H1 (cell line): ENCODE results near the gene COL25A1. TPM values are rescaled to one million over a fixed set of nuclear protein-coding genes. Genes with fewer than 3 reads are reported as not detected.

ENCODE experiments used
- BACH1 ChIP-seq: IDR thresholded peaks from 2 replicates; pipeline ENCODE4 v1.6.1; 2012; ENCODE audit warnings: low read length, improper control_type of control experiment
- CHD7 ChIP-seq: fragments of 300-600 bp; sonication (generic); IDR thresholded peaks from 2 replicates; pipeline ENCODE4 v1.7.1; 2012; ENCODE audit warnings: low read length, moderate library complexity, mild to moderate bottlenecking, inconsistent platforms; ENCODE audit not compliant: insufficient replicate concordance
- HDAC2 ChIP-seq, 2 experiments: fragments of 300-600 bp in 1 of 2; sonication (generic) in 1 of 2; IDR thresholded peaks; 2 replicates each; pipeline ENCODE4 v1.6.1; 2011 to 2012; ENCODE audit warnings: low read depth in 2 of 2, low read length in 2 of 2, mild to moderate bottlenecking in 2 of 2, moderate library complexity in 2 of 2, borderline replicate concordance in 1 of 2, inconsistent platforms in 1 of 2
- HDAC6 ChIP-seq: IDR thresholded peaks from one replicate; pipeline ENCODE4 v1.7.1; 2012; ENCODE audit warnings: low read depth, mild to moderate bottlenecking, inconsistent platforms, low read length, moderate library complexity
- NRF1 ChIP-seq: IDR thresholded peaks from 2 replicates; pipeline ENCODE4 v1.6.1; 2011; ENCODE audit warnings: mild to moderate bottlenecking, low read depth, low read length, improper control_type of control experiment
- RNF2 ChIP-seq: fragments of 200-900, 300-1000 bp; sonication (generic); IDR thresholded peaks from 2 replicates; pipeline ENCODE4 v1.7.1; 2016; ENCODE audit warnings: borderline replicate concordance, low read depth, mild to moderate bottlenecking, antibody characterized with exemption, low read length; ENCODE audit not compliant: poor library complexity, severe bottlenecking; ENCODE audit errors: missing control alignments
- SIRT6 ChIP-seq: IDR thresholded peaks from one replicate; pipeline ENCODE4 v1.7.1; 2012; ENCODE audit warnings: low read length, inconsistent platforms
- TAF7 ChIP-seq: optimal IDR thresholded peaks from 2 replicates; pipeline ENCODE3; 2011; ENCODE audit warnings: low read depth, mild to moderate bottlenecking, inconsistent platforms, low read length, moderate library complexity, borderline replicate concordance
- polyA plus RNA-seq, 7 experiments: library from polyadenylated mRNA; depleted of rRNA in 3 of 7; stranded (reverse) in 5 of 7; unstranded in 2 of 7; fragments of >200 nt in 5 of 7; fragments of 200-250 nt in 2 of 7; gene quantifications; 1 replicate in 5 of 7; 2 replicates in 1 of 7; 4 replicates in 1 of 7; pipeline versions ENCODE4 v1.2.1 to v1.2.3, GENCODE V29; 2011 to 2013; ENCODE audit warnings: missing spikeins in 2 of 7, mixed read lengths in 2 of 7
- total RNA-seq: library from RNA; stranded (reverse); fragmentation: NEBNext Ultra II Directional; extraction: Animal tissue kit (Norgen Biotek cat#: 25700); gene quantifications from 2 replicates; pipeline ENCODE4 v1.2.1, GENCODE V29; 2021

The COL25A1 gene
- total and polyA plus RNA-seq, 2 of the 8 experiments (the other 6 are each of a cell fraction or from before 2014, with no cell fraction given) = 1.1 to 8.3 TPM

GRCh38 chr4:108763226-108763593 is 539.2 kb downstream of the COL25A1 start (continued):
- no peak for TF ChIP-seq CHD7
- no peak for TF ChIP-seq TAF7
- no peak for TF ChIP-seq BACH1
- no peak for TF ChIP-seq HDAC6
- TF ChIP-seq NRF1 = no peak
- TF ChIP-seq RNF2 = no peak
- no peak for TF ChIP-seq HDAC2 (IDR thresholded peaks at IDR 0.05; ENCODE audit: borderline replicate concordance in 1 of 2, low read depth in 2 of 2, low read length in 2 of 2)
- TF ChIP-seq SIRT6 = no peak
